Activated B cell treated with CpG ODN at 0.5 μM for 24 hours (primary cell): Measurements from ENCODE around the gene TMA7B. TPM values are rescaled to one million over a fixed set of nuclear protein-coding genes. Genes with fewer than 3 reads are reported as not detected.

ENCODE experiments used
- ATAC-seq: fragments of 200-7000 bp; cut with Tn5 transposase; one replicate; pipeline ENCODE4 v1.10.0; 2021; ENCODE audit warnings: low read depth, mild to moderate bottlenecking, moderate library complexity
- CTCF ChIA-PET: fragments of 350-600 bp; sonication (Branson Sonifier 250); formaldehyde crosslinking; loops from one replicate; lab custom pipeline; 2021; ENCODE audit warnings: antibody characterized with exemption; lab: Charles Lee
- POLR2A ChIA-PET: fragments of 350-600 bp; sonication (Branson Sonifier 250); formaldehyde crosslinking; loops from one replicate; lab custom pipeline; 2021; ENCODE audit warnings: antibody characterized with exemption; lab: Charles Lee
- DNase-seq: peaks from one replicate; pipeline ENCODE4 v3.0.0; 2022
- H3K27ac Mint-ChIP-seq: one replicate; pipeline ENCODE4 v1.8.0; 2020; ENCODE audit warnings: mixed read lengths
- H3K27me3 Mint-ChIP-seq: one replicate; pipeline ENCODE4 v1.8.0; 2021; ENCODE audit warnings: mixed read lengths
- H3K36me3 Mint-ChIP-seq: one replicate; pipeline ENCODE4 v1.8.0; 2021; ENCODE audit warnings: low read depth, mixed read lengths
- H3K4me1 Mint-ChIP-seq: one replicate; pipeline ENCODE4 v1.8.0; 2021; ENCODE audit warnings: mixed read lengths
- H3K4me3 Mint-ChIP-seq: one replicate; pipeline ENCODE4 v1.8.0; 2020; ENCODE audit warnings: mild to moderate bottlenecking, mixed read lengths
- H3K9me3 Mint-ChIP-seq: one replicate; pipeline ENCODE4 v1.8.0; 2020; ENCODE audit warnings: mixed read lengths
- CTCF ChIP-seq: fragments of 200-600 bp; IDR thresholded peaks from one replicate; pipeline ENCODE4 v1.8.0; 2022; ENCODE audit warnings: antibody characterized with exemption, mild to moderate bottlenecking
- intact Hi-C: fragments of 100-400 bp; cut with micrococcal nuclease; formaldehyde crosslinking; loops from one replicate; pipeline ENCODE4 v1.15.1; 2024
- total RNA-seq: library from RNA; stranded (reverse); gene quantifications from 2 replicates; pipeline ENCODE4 v1.2.3, GENCODE V29; 2022

The TMA7B gene
- total RNA-seq, 1 donor from 2014 or later, result 0.58 TPM

DNA sequence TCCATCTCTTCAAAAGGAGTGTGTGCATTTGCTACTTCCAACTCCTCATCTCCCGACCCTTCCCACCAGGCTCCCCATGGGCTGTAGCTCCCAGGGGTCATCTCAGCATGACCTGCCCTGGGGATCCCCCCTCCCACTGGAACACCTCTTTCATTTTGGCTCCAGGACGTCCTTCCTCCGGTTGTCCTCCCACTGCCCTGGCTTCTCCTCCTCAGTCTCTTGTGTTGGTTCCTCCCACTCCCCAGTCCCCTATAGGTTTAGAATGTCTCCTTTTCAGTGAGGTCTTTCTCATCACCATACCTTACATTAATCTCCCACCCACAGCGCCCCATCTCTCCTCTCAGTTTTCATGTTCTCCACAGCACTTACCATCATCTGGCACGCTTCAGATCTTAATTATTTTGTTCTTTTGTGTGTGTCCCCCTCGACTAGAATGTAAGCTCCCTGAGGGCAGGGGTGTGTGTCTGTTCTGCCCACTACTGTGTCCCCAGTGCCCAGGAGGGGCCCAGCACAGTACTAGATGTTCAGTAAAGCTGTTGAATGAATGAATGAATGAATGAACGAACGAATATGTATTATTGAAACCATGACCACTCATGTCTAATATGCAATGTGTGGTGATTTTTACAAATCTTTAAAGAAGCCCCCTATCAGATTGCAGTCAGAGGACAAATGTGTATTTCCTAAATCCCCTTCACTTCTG, 2.0 kb upstream of the TMA7B start:
- H3K4me3 Mint-ChIP-seq, result no peak overlapping the region
- H3K4me1 Mint-ChIP-seq, result peaks cover 36% of the 10 kb centered on the region
- no peak overlapping the region for H3K27ac Mint-ChIP-seq
- ChIA-PET POLR2A (no interaction called here), CTCF (no interaction called here)
- intact Hi-C loops, result no loop called here
- peaks cover 42% of the 10 kb centered on the region for H3K36me3 Mint-ChIP-seq
- peaks cover 10% of the 10 kb centered on the region for H3K27me3 Mint-ChIP-seq
- no peaks in the 10 kb centered on the region for H3K9me3 Mint-ChIP-seq
- ATAC-seq, result no peak
- TF ChIP-seq CTCF, result no peak
- DNase-seq, result no peak

- ATAC-seq (no peak), DNase-seq (no peak)
- intact Hi-C loops, result no loop called here
- Mint-ChIP-seq H3K36me3 (peaks cover 45% of the 10 kb centered on the region), H3K27me3 (peaks cover 10% of the 10 kb centered on the region), H3K27ac (no peak overlapping the region), H3K9me3 (no peaks in the 10 kb centered on the region), H3K4me3 (no peak overlapping the region), H3K4me1 (peaks cover 32% of the 10 kb centered on the region)
- CTCF ChIA-PET, result no interaction called here
- POLR2A ChIA-PET, result no interaction called here
- TF ChIP-seq CTCF, result no peak
Measured at GRCh38 chr22:39958949-39959639, 1.1 kb upstream of the TMA7B start.

DNA sequence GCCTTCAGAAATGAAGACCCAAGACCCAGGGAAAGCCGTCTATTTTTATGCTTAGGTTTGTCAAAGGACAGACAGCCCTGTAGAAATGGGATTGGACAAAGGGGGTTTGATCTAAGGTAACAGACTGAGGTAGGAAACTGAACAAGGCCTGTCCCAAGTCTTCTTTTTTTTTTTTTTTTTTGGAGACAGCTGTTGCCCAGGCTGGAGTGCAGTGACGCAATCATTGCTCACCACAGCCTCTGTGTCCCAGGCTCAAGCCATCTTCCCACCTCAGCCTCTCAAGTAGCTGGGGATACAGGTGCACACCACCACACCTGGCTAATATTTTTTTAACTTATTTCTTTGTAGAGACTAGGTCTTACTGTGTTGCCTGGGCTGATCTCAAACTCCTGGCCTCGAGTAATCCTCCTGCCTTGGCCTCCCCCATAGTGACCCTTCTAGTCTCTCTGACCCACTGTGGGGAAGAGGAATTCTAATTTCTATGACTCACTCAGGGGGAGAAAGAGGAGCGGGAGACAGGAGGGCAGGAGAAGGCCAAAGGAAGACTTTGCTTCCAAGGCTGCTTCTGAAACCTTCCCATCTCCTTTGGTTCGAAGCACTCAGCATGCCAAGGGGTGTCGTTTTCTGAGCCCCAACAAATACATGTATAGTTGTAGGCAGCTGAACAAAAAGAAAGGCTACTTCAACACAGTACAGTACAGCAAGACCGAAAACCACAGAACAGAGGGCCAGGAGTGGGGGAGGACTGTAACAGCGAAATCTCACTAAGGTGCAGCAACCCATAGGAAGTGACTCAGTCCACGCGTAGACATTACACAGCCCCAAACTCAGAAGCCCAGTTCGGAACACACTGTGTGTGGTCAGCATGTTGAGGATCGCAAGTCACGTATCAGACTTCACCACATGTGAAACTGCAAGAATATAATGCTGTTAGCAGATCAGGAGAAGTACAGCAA, 872 bp downstream of the TMA7B start:
- Mint-ChIP-seq H3K4me1 (peaks cover 32% of the 10 kb centered on the region), H3K36me3 (peaks cover 55% of the 10 kb centered on the region), H3K27me3 (peaks cover 10% of the 10 kb centered on the region), H3K4me3 (no peak overlapping the region), H3K9me3 (no peaks in the 10 kb centered on the region), H3K27ac (no peak overlapping the region)
- intact Hi-C loops, result no loop called here
- ChIA-PET POLR2A (no interaction called here), CTCF (interaction anchor here (1.3 kb wide), 1 partner anchor 426 kb away, joined by 3 read pairs; no protein-coding TSS in a partner anchor)
- DNase-seq (no peak), ATAC-seq (peak; percentile 70)
- no peak for TF ChIP-seq CTCF

- no peak overlapping the region for H3K27ac Mint-ChIP-seq
- peaks cover 10% of the 10 kb centered on the region for H3K27me3 Mint-ChIP-seq
- intact Hi-C loops, result no loop called here
- TF ChIP-seq CTCF, result no peak
- H3K4me1 Mint-ChIP-seq, result peaks cover 27% of the 10 kb centered on the region
- H3K36me3 Mint-ChIP-seq, result peaks cover 62% of the 10 kb centered on the region
- DNase-seq (no peak), ATAC-seq (no peak)
- POLR2A ChIA-PET, result no interaction called here
- H3K4me3 Mint-ChIP-seq, result no peak overlapping the region
- H3K9me3 Mint-ChIP-seq, result no peaks in the 10 kb centered on the region
- CTCF ChIA-PET, result interaction anchor here (1.3 kb wide), 1 partner anchor 427 kb away, joined by 3 read pairs; no protein-coding TSS in a partner anchor
Measured at GRCh38 chr22:39962071-39962470, 1.9 kb downstream of the TMA7B start.
